ENCODE measurements around the gene CKS1B.

The CKS1B gene

DNA sequence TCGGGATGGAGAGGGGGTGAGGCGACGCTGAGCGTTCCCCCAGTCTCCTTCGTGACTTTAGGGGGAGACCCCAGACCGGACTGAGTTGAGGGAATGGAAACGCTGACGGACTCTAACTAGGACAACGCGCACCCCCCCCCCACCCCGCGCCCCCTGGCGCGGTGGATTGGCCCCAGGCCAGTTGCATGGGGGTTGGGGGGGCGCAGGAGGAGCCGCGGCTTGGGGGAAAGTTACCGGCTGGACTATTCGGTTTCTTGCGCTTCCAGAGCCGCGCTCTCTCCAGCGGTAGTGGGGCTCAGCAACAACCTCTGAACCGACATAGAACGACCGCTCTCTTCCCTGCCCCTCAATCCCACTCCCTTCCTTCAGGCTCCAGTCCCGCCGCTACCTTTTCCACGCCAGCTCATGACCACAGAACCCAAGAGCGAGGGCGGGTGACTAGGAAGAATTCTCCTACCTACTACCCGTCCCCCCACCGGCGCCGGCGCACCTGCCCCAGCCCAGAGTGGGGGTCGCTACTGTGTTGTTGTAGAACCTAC is 28.8 kb downstream of the CKS1B start:
- DNase-seq (ENCODE audit: low read depth), result no peak
- TF ChIP-seq, protein P1, sequence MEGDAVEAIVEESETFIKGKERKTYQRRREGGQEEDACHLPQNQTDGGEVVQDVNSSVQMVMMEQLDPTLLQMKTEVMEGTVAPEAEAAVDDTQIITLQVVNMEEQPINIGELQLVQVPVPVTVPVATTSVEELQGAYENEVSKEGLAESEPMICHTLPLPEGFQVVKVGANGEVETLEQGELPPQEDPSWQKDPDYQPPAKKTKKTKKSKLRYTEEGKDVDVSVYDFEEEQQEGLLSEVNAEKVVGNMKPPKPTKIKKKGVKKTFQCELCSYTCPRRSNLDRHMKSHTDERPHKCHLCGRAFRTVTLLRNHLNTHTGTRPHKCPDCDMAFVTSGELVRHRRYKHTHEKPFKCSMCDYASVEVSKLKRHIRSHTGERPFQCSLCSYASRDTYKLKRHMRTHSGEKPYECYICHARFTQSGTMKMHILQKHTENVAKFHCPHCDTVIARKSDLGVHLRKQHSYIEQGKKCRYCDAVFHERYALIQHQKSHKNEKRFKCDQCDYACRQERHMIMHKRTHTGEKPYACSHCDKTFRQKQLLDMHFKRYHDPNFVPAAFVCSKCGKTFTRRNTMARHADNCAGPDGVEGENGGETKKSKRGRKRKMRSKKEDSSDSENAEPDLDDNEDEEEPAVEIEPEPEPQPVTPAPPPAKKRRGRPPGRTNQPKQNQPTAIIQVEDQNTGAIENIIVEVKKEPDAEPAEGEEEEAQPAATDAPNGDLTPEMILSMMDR (IDR thresholded peaks at IDR 0.05; ENCODE audit: control insufficient read depth, insufficient read depth, low read depth, low read length, missing control alignments), result no peak
- H3K4me3 ChIP-seq (ENCODE audit: control insufficient read depth, low read depth, low read length), result peak overlapping the region; percentile 88

DNA sequence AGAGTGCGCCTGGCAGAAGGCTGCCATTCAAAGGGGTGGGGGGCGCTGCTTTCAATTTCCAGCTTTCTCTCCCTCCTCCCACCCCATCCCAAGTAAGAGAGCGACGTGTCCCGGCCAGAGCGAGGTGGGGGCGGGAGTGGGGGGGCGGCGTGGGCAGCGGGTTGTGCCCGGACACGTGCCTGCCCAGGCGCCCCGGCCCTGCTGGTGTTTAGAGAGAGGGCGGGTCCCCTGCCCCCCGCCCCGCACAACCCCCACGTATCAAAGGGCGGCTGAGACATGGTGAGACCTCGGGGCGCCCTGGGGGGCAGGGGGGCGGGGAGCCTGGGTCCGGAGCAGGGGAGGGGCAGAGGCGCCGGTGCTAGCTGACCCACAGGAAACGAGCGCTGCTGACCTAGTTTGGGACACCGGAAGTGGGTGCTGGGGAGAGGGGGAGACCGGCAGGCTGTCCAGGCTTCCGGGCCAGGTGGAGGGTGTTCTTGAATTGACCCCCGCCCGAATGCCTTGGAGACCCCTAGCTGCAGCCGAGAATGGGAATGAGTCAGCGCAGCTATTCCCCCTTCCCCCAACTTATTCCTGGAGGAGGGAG is 29.4 kb downstream of the CKS1B start:
- peak overlapping the region; percentile 88 for H3K4me3 ChIP-seq (ENCODE audit: control insufficient read depth, low read depth, low read length)
- no peak for DNase-seq (ENCODE audit: low read depth)
- TF ChIP-seq, protein P1 (IDR thresholded peaks at IDR 0.05; ENCODE audit: control insufficient read depth, insufficient read depth, low read depth, low read length, missing control alignments), result no peak

DNA sequence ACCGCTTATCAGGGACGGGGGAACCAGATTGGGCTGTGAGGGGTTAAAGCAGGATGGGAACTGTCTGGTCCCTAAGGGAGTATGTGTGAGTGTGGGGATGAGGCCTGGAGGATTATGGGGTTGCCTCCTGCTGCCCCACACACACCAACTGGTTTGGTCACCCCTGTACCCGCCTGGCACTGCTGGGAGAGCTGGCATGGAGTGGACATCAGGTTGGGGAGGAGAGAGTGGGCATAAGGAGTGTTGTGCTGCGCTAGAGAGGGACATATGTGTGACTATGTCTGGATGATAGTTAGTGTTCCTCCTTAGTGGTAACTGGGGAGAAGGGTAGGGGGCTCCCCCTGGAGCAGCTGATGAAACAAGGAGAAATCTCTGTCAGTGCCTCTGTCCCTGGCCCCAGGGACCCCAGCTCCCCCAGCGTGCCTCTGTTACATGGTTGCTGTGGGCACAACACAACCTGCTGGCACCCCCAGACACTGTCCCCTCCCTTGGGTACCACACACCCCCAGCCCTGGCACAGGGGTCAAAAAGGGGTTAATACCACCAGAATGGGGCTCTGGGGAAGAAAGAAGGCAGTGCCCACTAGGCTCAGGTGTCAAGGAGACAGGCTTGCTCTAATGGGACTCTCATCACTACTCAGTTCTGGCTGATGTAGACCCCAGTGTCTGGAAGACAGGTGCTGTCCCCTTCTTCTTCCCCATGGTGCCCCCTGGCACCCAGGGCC is 30.0 kb downstream of the CKS1B start:
- peak overlapping the region; percentile 88 for H3K4me3 ChIP-seq (ENCODE audit: control insufficient read depth, low read depth, low read length)
- DNase-seq (ENCODE audit: low read depth), result no peak
- TF ChIP-seq, protein P1 (IDR thresholded peaks at IDR 0.05; ENCODE audit: control insufficient read depth, insufficient read depth, low read depth, low read length, missing control alignments), result no peak

DNA sequence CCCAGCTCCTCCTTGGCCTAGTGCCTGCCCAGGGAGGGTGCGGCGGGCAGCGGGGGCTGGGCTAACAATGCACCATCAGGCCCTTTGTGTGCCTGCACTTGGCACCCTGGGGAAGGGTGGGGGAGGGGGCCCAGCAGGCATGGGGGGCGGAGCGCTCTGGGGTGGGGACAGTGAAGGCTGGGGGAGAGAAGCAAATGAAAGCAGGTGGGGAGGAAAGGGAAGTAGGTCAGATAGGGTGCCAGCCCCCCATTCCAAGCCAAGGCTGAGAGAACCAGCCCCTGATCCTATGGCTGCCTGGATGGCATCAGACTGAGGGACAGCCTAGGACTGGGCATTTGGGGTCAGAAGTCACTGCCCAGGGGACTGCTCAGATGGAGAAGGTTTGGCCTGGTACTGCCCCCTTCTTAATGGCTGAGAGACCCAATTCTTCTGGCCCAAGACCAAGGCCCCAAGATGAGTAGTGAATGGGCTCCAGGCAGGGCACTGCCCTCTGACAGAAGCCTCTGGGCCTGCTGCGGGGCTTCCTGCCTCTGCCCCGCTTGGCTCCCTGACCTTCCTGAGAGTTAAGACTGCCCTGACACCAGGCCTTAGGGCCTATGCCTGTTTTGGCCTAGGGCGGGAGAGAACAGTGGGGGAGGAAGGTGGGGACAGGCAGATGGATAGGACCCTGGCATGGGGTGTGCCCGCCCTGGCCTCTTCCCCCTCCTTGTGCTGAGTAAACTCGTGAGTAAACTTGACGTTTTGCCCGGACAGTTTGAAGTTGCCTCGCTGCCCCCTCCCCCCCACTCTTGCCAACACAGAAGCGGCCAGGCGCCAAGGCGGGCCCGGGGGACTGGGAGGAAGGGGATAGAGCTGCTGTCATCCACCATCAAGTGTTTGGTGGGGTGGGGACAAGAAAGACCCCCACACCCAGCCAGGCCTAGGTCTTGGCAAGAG is 30.9 kb downstream of the CKS1B start:
- no peak overlapping the region; the same call in 1 of the 2 replicates for H3K4me3 ChIP-seq (ENCODE audit: control insufficient read depth, low read depth, low read length)
- DNase-seq (ENCODE audit: low read depth), result no peak
- TF ChIP-seq, protein P1 (IDR thresholded peaks at IDR 0.05; ENCODE audit: control insufficient read depth, insufficient read depth, low read depth, low read length, missing control alignments), result no peak

DNA sequence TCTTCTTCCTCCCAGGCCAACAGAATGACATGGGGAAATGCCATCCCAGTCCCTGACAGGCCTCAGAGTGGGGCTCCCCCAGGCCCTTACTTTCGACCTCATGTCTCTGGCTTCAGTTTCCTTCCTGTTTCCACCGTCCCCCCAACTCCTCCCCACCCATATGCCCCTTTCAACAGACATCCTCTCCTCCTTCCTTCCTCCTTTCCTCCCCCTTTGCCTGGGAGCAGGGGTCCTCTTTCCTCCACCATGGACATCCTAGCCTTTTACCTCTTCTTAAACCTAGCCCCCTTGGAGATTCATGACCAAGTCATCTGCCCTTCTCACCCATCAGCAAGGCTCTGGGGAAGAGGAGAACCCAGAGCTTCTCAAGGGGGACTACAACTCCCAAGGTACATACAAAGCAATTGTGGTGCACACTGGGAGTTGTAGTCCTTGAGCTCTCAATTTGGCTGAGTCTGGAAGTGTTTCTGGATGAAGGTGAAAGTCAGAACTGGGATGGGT is 32.2 kb downstream of the CKS1B start:
- H3K4me3 ChIP-seq (ENCODE audit: control insufficient read depth, low read depth, low read length), result no peak overlapping the region
- TF ChIP-seq, protein P1 (IDR thresholded peaks at IDR 0.05; ENCODE audit: control insufficient read depth, insufficient read depth, low read depth, low read length, missing control alignments), result no peak
- no peak for DNase-seq (ENCODE audit: low read depth)

DNA sequence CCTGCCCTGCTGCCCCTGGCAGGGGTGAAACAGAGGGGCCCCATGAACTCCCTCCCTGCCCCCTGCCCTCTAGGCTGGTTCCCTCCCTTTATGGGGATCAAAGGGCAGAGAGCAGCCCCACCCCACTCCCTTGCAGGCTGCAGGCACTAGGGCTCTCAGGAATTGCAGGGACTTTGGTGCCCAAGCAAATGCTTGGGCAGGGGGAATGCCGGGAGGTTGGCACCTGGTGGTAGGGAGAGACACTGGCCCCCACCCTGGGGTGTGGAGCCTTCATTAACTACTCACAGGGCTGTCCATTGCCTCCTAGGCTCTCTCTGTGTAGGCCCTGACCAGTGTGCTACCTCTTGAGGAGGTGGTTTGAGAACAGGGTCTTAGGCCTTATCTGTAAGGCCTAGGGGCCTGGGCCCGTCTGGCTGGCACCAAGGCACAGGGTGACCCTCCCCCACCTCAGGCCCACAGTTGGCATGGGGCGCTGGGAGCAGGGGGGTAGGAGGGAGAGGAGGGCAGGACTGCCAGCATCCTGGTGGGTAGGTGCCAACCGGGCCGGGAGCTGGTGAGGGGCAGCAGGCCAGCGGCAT is 32.9 kb downstream of the CKS1B start:
- no peak overlapping the region for H3K4me3 ChIP-seq (ENCODE audit: control insufficient read depth, low read depth, low read length)
- DNase-seq (ENCODE audit: low read depth), result no peak
- TF ChIP-seq, protein P1 (IDR thresholded peaks at IDR 0.05; ENCODE audit: control insufficient read depth, insufficient read depth, low read depth, low read length, missing control alignments), result no peak
